ENCODE data around the gene GABRD.
A peak's percentile ranks its signal among the peaks of the same experiment; 100 is the strongest.

The GABRD gene

DNA sequence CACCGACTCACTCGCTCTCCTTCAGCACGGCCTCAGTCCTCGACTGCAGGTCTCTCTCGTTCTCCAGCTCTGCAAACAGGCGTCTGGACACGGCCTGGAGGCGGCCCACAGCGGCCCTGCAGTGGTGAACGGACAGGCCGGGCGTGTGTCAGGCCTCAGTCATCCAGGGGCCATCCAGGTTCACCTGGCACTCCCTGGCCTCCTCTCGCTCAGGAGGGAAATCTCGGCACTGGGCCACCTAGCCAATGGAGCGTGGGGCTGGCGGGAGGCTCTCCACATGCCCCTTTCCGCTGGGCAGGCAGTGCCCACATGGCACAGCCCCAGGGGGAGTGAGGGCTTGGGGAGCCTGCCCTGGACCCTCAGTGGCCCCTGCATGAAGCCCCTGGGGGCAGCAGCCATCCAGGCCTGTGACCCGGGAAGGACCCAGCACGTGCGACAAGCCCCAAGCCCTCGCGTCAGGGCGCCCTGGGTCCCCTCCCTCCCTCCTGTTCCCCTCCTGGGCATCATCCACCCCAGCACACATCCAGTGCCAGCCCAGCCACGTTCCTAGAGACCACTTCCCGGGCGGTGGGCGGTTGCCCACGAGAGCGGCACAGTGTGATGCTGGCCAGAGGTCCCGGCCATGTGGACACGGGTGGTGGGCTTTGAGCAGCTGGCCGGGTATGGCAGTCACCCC is 33.6 kb upstream of the GABRD start:
- DNase-seq = no peak

DNA sequence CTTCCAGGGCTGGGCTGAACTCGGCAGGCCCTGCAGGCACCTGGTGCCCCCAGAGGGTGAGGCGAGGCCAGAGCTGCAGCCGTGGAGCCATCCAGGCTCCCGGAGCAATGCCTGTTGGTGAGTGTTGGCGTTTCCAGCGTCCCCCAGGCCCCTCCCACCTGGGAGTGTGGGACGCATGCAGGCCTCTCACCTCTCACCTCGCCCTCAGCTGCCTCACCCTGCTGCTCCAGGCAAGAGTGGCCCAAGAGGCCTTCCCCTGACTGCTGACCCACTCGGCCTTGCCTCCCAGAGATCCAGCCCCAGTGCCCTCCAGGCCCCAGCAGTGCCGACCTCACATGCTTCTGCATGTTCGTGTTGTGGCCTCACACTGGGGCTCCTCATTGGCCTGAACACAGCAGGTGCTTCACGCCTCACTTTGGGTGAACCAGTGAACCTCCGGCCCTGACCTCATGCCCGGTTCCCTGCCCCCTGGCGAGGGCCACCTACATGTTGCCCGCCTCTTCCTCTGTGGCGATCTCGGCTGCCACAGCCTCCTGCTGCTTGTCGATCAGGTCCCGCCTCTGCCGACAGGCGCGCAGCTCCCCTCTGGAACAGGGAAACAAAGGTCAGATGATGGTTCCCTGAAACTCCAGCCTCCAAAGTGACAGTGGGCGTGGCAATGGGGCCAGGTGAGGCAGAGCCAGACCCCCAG is 32.5 kb upstream of the GABRD start:
- DNase-seq = no peak

DNA sequence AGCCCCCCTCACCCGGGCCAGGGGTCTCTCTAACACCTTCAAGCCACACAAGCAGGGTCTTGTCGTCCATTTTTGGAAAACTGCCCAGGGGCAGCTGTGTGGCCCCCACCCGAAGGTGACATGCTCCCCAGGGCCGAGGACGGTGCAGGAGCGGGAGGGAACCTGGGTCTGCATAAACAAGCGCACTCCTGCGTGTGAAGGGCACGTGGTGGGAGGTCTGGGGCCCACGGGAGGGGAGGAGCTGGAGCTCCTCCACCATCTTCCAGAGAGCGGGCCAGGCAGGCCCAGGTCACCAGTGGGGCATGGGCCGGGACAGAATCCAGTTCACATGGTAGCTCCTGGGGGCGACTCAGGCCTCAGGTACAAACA is 32.0 kb upstream of the GABRD start:
- DNase-seq = no peak

GRCh38 chr1:1988061-1988945 is 30.8 kb upstream of the GABRD start:
- peak; percentile 17 for DNase-seq

DNA sequence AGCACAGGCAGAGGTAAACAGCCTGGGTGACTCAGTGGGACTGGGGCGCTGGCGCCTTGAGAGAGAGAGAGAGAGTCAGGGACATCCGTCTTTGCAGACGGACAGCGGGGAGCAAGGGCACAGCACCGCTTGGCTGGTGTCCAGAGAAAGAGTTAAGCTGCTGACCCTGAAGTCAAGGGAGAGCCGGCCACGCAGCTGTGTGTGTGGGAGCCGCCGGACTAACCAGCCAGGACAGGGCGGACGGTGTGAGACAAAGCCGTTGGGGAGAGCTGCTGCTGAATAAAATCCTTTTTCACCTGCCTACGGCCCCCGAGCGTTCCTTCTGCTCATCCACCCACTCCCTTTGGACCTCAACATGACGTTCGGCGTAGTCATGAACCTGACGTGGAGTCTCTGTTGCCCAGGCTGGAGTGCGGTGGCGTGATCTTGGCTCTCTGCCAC is 30.0 kb upstream of the GABRD start:
- peak; percentile 19 for DNase-seq

- no peak for DNase-seq
These were observed 29.4 kb upstream of the GABRD start for GRCh38 chr1:1989789-1990188.

GRCh38 chr1:1990222-1990621 is 28.9 kb upstream of the GABRD start:
- DNase-seq = no peak

GRCh38 chr1:1994536-1994935 is 24.6 kb upstream of the GABRD start:
- no peak for DNase-seq

DNA sequence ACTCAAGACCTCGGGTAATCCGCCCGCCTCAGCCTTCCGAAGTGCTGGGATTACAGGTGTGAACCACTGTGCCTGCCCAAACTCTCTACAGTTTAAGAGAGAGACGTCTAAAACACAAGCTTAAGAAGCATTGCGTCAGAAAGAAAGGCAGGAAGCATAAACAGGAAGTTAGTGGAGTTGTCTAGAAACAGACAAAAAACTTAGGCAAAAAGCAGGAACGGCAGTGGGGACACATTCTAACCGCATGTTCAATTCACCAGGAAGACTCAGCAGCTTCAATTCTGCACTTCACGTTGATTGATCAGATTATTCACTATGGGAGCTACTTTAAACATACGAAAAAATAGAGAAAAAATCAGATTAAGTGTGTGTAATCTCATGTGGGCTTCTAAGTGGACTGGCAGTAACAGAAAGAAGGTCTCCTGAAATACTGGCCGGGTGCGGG is 22.9 kb upstream of the GABRD start:
- DNase-seq = no peak

DNA sequence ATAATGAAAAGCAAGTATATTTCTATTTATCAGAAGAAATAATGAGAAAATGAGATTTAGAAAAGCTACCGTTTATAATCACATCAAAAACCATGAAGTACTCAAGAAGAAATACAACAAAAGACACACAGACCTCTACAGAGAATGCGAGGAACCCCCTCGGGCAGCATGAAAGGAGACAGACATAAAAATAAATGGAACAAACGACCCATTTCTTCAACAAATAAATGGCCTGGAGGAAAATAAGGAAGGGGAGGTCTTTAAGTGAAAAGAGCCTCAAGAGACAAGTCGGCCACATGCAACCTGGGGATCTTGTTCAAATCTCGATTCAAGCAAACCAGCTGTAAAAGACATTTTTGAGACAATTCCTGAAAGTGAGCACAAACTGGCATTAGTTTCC is 21.6 kb upstream of the GABRD start:
- DNase-seq = no peak

GRCh38 chr1:2000432-2000831 is 18.7 kb upstream of the GABRD start:
- no peak for DNase-seq

DNA sequence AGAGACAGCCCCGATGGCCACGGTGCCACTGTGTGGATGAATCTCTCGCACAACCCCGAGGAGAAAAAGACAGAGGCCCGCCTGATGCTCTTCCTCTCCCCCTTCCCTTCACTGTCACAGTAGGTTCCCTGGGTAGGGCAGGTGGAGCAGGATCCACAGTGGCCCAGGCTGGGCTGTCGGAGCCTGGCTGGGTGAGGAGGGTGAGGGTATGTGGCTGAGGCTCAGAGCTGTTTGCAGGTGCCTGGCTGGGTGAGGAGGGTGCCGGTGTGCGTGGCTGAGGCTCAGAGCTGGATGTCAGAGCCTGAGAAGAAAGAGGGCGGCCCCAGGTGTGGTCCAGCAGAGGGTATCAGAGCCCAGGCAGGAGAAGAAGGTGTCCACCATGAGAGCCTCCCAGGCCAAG is 18.3 kb upstream of the GABRD start:
- DNase-seq = no peak

DNA sequence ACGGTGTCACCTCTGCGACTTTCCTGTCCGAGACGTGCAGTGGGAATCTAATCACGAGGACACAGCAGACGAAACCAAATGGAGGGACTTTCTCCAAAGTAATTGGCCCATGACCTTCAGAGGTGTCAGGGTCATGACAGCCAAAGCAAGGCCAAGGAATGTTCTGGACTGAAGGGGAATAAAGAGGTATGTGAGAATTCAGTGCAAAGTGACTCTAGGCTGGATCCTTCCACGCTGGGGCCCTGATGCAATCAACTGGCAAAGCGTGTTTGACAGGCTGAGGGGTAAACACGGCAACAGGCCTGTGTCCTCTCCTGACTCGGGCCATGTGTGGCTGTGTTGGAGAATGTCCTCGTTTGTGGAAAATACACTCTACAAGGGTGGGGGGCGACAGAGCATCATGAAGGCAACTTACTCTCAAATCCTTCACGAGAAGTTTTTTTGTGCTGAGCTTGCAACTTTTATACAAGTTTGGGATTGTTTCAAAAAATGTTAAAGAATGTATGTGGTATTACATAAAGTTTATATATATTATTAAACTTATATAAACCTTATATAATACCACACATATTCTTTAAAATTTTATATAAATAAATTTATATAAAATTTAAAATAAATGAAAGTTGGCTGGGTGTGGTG is 17.3 kb upstream of the GABRD start:
- no peak for DNase-seq

DNA sequence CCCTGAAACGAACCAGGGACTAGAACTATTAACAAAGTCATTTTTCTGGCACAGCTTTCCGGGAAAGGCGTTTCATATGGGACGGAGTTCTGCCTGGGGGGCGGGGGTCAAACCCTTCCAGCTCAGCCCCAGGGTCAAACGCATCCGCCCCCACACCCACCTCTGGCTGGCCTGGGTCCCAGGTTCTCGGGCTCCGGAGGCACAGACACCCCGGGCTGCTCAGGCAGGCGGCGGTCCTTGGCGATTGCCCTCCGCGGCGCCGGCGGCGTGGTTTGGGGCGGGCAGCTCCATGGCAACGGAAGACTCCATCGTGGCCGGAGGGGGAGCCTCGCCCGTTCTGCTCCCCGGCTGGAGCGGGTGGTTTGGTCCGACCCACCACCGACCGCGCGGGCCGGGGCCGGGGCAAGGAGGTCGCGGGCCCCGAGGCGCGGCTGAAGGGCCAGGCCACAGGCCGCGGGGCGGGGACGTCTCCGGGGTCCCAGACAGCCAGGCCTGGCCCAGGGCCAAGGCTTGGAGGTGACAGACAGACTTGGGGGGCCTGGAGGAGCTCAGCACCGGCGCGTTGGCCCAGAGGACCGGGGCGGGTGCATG is 15.5 kb upstream of the GABRD start, which contains the start of gene CFAP74:
CFAP74 (minus strand) TSS at position 246 of the 591 bp plus-strand sequence. CDS start 12,830 bp downstream, outside the sequence.
- peak; percentile 74 for DNase-seq

GRCh38 chr1:2004856-2005255 is 14.3 kb upstream of the GABRD start:
- DNase-seq = no peak

GRCh38 chr1:2009101-2010053 is 9.8 kb upstream of the GABRD start:
- DNase-seq = no peak

DNA sequence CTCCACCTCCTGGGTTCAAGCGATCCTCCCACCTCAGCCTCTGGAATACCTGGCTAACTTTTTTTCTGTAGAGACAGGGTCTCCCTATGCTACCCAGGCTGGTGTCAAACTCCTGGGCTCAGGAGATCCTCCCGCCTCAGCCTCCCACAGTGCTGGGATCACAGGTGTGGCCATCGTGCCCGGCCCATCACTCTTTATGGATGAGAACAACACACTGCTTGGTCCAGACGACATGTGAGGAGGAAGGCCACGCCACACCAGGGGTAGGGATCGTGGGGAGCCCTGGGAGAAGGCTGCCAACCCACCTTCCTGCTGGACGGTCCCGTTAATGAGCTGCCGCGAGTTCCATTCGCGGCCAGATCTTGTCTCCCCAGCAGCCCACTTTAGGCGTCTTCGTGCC is 5.0 kb upstream of the GABRD start:
- no peak for DNase-seq

DNA sequence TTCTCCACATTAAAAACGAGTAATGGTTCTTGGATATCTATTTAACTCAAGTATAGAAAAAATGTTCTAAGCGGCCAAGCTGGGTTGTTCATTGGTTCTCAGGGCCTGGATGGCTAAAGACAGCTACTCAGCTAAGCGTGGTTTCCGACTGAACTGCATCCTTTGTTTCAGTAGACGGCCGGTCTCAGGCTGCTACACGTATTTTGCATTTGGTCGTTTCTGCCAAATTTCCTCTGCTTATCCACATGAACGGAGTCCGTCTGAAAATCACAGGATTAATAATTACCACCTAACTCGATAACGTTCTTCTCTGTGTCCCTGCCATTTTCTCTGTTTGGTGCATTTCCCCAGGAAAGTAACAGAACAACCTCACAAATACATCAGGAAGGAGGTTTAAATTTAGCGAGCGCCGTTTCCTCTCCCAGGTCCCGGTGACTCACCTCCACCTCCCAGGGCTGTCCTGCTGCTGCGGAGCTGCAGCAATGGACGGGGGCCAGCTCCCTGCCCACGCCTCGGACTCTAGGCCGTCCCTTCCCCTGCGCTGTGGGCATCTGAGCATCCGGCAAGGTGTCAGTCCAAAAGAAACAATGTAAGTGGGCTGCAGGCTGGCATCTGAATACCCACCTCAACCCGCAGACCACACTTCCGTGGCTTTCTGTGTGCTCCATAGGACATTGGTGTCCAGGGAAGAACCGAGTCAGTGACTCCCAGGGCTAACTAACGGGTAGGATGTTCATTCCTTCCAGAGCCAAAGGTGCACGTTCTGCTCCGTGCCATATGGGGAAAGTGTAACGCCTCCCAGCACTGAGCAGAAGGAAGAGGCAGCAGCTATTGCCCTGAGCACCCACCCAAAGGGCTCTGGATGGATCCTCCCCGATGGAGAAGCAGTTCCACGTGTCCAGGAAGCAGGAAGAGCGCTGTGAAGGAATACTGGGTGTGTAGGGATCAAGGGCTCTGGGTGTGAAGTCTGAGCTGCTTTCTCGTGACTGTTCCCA is 4.1 kb upstream of the GABRD start:
- no peak for DNase-seq

DNA sequence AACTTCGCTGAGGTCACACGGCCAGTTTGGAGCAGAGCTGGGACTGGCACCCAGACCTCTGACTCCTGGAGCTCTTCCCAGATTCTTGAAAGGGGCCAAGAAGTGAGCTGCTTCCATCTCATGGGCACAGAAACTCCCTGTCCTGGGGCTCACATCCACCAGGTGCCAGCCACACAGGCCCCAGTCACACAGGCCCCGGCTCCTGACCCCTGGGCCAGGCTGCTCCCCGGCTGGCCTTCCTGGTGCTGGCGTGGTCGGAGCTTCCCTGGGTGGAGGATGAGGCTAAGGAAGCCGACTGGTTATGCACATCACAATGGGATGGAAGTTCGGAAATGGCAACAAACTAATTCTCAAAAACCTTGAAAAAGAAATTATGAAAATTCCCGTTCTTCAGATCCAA is 3.0 kb upstream of the GABRD start:
- DNase-seq = no peak
